ENCODE measurements around the gene CRIP2. TPM values are rescaled to one million over a fixed set of nuclear protein-coding genes. Genes with fewer than 3 reads are reported as not detected.

Gene CRIP2
- total and polyA plus RNA-seq, 9 of the 15 experiments (the other 6 are each of a cell fraction or from before 2014, with no cell fraction given), result 0.18 to 2.0 (median 0.69) TPM; not detected in 1

GRCh38 chr14:105503935-105504692 is 29.5 kb downstream of the CRIP2 start:
- H3K9me1 ChIP-seq (ENCODE audit: control insufficient read depth, insufficient read depth, low read length), result no peaks in the 10 kb centered on the region
- H3K9ac ChIP-seq (ENCODE audit: insufficient read depth in 1 of 2, low read depth in 2 of 2, low read length in 2 of 2), result no peak overlapping the region
- H3K27ac ChIP-seq (ENCODE audit: extremely low read depth, low read depth, low read length), result no peak overlapping the region
- ChIA-PET POLR2A (interaction anchor here (0.6 to 1.0 kb wide), 2 partner anchors 10 to 595 kb away, joined by 3 to 5 read pairs; no protein-coding TSS in a partner anchor), CTCF (ENCODE audit: low intra/inter-chr PET ratio) (no interaction called here)
- TF ChIP-seq KLF10 (CRISPR knock-in tag; IDR thresholded peaks at IDR 0.05), result no peak
- TF ChIP-seq ZNF449 (CRISPR knock-in tag; IDR thresholded peaks at IDR 0.05), result no peak
- TF ChIP-seq SOX6 (IDR thresholded peaks at IDR 0.05), result no peak
- TF ChIP-seq ZNF584 (CRISPR knock-in tag; IDR thresholded peaks at IDR 0.05; ENCODE audit: low read depth), result no peak
- TF ChIP-seq, protein P1, sequence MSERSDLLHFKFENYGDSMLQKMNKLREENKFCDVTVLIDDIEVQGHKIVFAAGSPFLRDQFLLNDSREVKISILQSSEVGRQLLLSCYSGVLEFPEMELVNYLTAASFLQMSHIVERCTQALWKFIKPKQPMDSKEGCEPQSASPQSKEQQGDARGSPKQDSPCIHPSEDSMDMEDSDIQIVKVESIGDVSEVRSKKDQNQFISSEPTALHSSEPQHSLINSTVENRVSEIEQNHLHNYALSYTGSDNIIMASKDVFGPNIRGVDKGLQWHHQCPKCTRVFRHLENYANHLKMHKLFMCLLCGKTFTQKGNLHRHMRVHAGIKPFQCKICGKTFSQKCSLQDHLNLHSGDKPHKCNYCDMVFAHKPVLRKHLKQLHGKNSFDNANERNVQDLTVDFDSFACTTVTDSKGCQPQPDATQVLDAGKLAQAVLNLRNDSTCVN (CRISPR knock-in tag; IDR thresholded peaks at IDR 0.05), result no peak
- TF ChIP-seq SMARCA5 (IDR thresholded peaks at IDR 0.05), result no peak
- no peak for TF ChIP-seq ZNF143 (CRISPR knock-in tag; IDR thresholded peaks at IDR 0.05)
- TF ChIP-seq TAF15 (IDR thresholded peaks at IDR 0.05; ENCODE audit: low read depth, low read length), result no peak
- TF ChIP-seq, protein P2, sequence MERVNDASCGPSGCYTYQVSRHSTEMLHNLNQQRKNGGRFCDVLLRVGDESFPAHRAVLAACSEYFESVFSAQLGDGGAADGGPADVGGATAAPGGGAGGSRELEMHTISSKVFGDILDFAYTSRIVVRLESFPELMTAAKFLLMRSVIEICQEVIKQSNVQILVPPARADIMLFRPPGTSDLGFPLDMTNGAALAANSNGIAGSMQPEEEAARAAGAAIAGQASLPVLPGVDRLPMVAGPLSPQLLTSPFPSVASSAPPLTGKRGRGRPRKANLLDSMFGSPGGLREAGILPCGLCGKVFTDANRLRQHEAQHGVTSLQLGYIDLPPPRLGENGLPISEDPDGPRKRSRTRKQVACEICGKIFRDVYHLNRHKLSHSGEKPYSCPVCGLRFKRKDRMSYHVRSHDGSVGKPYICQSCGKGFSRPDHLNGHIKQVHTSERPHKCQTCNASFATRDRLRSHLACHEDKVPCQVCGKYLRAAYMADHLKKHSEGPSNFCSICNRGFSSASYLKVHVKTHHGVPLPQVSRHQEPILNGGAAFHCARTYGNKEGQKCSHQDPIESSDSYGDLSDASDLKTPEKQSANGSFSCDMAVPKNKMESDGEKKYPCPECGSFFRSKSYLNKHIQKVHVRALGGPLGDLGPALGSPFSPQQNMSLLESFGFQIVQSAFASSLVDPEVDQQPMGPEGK (CRISPR knock-in tag; IDR thresholded peaks at IDR 0.05; ENCODE audit: borderline replicate concordance), result no peak
- no peak for TF ChIP-seq SMARCB1 (IDR thresholded peaks at IDR 0.05; ENCODE audit: insufficient read length, low read depth)
- no peak for TF ChIP-seq TSC22D4 (tag; IDR thresholded peaks at IDR 0.05)
- TF ChIP-seq SAFB2 (IDR thresholded peaks at IDR 0.05; ENCODE audit: borderline replicate concordance, low read depth, low read length, severe bottlenecking), result no peak
- no peak for TF ChIP-seq ZNF121 (CRISPR knock-in tag; conservative IDR thresholded peaks at IDR 0.05)
- no peak for TF ChIP-seq IRF2 (CRISPR knock-in tag; IDR thresholded peaks at IDR 0.05)
- TF ChIP-seq ZNF668 (CRISPR knock-in tag; IDR thresholded peaks at IDR 0.05), result no peak
- no peaks in the 10 kb centered on the region for H4K20me1 ChIP-seq (replicated peaks; ENCODE audit: control insufficient read depth, insufficient read depth, low read length)
- H2AFZ ChIP-seq (ENCODE audit: low read depth, low read length), result no peak overlapping the region
- no peak overlapping the region for H3K4me2 ChIP-seq (ENCODE audit: insufficient read depth, low read length)
- BruUV-seq (replicated peaks), result no TSS peak
- H3K27me3 ChIP-seq (ENCODE audit: control insufficient read depth in 2 of 2, insufficient read depth in 2 of 2, low read length in 2 of 2), result peaks cover 12 to 32% of the 10 kb centered on the region in 2 experiments
- in situ Hi-C loops (cut with MboI), result no loop called here
- intact Hi-C loops (cut with micrococcal nuclease), result no loop called here
- 0 out of 3 replicates have a peak, but pooled peaks have one; percentile 18 for ATAC-seq
- WGBS (ENCODE audit: insufficient coverage, low coverage, missing lambda C conversion rate), result 24% methylated on average over 13 of the region's 29 CpGs
- DNase-seq (ENCODE audit: extremely low read depth in 1 of 4, low spot score in 3 of 4), result no peak
- no peaks in the 10 kb centered on the region for H3K36me3 ChIP-seq (ENCODE audit: control insufficient read depth, insufficient read depth, low read length)
- no peaks in the 10 kb centered on the region for H3K9me3 ChIP-seq (replicated peaks; ENCODE audit: control insufficient read depth, insufficient read depth, low read depth, low read length)
- no peak for FAIRE-seq
- no peak overlapping the region for H3K4me3 ChIP-seq
- H3K79me2 ChIP-seq (ENCODE audit: control insufficient read depth, insufficient read depth, low read length), result no peaks in the 10 kb centered on the region
- H3K4me1 ChIP-seq (replicated peaks in 1 of 2; ENCODE audit: control insufficient read depth in 2 of 2, insufficient read depth in 2 of 2, low read length in 2 of 2), result peaks cover 0 to 22% of the 10 kb centered on the region in 2 experiments; a peak in 2 of 5 replicates
